ENCODE data around the gene POMT2.
"Not testable (repeated sequence)": the region's sequence is repeated elsewhere in the genome, so short reads cannot be mapped to it uniquely, and the experiment has no call there.

Gene POMT2

DNA sequence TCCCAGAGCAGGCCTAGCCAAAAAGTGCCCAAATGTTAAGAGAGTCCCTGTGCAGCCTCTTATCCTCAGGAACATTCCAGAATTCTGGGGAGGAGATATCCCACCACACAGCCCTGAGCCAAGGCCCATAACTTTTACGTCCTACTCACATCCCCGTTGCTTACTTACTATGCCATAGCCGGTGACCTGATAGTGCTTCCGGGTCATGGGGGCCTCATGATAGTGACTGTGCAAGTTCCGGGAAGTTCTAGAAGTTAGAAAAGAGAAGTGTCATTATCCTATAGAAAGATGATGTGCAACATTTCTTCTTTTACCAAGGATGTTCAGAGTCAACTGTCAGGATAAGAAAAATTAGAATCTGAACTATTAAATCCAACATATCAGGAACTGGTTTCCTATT, 34.1 kb downstream of the POMT2 start:
- Mint-ChIP-seq H3K27me3 (no peaks in the 10 kb centered on the region), H3K27ac (no peak overlapping the region), H3K4me1 (no peaks in the 10 kb centered on the region), H3K9me3 (no peaks in the 10 kb centered on the region), H3K4me3 (no peak overlapping the region)
- ATAC-seq (no peak), DNase-seq (no peak)

DNA sequence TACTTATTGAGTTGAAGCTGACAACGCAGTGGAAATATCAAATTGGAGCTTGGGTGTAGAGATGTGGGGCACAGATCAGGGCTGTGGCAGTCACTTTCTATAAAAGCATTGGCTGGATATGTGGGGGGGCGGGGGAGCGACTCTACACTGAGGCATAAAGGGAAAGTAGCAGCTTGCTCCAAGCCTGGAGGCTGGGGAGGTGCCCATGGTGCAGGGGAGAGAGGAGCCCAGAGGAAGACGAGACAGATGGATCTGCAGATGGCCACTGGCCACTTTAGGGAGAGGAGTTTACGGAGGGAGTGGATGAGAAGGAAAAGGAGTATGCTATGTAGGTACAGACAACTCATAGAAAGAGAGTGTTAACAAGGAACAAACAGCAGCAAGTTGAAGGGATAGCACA, 36.2 kb downstream of the POMT2 start:
- Mint-ChIP-seq H3K4me1 (no peaks in the 10 kb centered on the region), H3K4me3 (no peak overlapping the region), H3K27me3 (no peaks in the 10 kb centered on the region), H3K9me3 (no peaks in the 10 kb centered on the region), H3K27ac (no peak overlapping the region)
- ATAC-seq (no peak), DNase-seq (no peak)

DNA sequence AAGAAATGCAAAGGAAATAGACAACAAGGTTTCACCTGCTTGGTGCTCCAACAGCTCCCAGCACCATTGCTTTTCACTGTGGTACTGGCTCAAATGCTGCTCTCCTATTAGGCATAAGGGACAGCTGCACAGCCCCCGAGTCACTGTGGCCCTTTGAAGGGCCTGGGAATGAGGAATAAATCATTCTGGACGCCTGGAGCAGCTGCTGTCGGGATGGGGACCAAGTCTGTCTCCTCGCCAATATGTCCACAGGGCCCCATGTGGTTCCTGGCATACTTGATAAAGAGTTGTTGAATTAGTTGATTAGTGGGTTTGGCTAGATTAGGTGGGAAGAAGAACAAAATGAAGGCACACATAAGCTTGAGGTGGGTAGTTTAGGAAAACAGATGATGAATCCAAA, 36.6 kb downstream of the POMT2 start:
- Mint-ChIP-seq H3K27ac (no peak overlapping the region), H3K4me3 (no peak overlapping the region), H3K27me3 (no peaks in the 10 kb centered on the region), H3K9me3 (no peaks in the 10 kb centered on the region), H3K4me1 (no peaks in the 10 kb centered on the region)
- ATAC-seq (no peak), DNase-seq (no peak)

DNA sequence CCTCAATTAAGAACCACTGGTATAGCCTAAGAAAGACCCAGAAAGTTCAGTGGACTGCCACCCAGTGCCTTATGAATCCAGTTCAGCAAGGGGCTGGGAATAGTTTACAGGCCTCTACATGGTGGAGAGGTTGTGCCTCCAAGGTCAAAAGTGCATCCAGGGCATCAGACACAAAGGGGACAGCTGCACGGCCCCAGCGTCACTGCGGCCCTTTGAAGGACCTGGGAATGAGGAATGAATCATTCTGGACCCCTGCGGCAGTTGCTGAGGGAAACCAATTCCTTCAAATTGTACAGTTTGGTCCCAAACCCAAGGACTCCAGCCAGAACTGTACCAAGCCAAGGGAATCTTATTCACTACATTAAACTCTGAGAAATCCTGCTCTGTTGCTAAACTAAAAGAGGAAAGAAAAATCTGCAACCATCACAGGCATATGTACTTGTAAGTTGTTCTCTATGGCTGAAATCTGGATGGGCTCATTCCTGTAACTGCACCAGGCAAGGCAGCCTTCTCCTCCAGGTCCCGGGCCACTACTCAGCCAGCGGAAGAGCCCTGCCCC, 38.8 kb downstream of the POMT2 start:
- DNase-seq (no peak), ATAC-seq (no peak)
- no peaks in the 10 kb centered on the region for H3K4me1 Mint-ChIP-seq
- H3K27ac Mint-ChIP-seq = no peak overlapping the region
- no peak overlapping the region for H3K4me3 Mint-ChIP-seq
- H3K9me3 Mint-ChIP-seq = no peaks in the 10 kb centered on the region
- no peaks in the 10 kb centered on the region for H3K27me3 Mint-ChIP-seq

DNA sequence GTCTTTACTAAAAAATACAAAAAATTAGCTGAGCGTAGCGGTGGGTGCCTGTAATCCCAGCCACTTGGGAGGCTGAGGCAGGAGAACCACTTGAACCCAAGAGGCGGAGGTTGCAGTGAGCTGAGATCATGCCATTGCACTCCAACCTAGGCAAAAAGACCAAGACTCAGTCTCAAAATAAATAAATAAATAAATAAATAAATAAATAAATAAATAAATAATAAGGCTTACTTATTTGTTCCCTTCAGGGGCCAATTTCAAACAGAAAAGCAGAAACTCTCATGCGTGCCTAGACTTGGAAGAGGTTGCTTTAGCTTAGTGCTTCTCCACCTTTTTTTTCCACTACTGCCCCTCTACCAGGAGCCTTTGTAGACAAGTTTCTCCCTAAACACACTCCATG, 39.8 kb downstream of the POMT2 start:
- ATAC-seq, H3K9me3 Mint-ChIP-seq: not testable (repeated sequence)

DNA sequence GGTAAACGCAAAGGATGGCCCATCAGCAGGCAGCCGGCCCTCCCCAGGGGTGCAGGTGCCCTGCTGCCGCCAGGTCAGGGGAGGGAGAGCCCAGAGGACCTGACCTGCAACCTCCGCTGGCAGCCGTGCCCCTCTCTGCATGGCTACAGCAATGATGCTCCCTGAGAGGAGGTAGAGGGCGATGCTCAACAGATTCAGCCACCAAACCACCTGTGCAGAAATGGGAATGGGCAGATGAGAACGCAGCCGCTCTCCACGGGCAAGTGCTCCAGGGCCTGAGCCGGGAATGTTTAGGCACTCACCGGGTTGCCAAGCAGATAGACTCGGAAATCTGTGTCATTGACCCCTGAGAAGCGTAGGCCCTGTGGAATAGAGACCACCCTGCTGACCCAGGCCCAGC, 41.0 kb downstream of the POMT2 start:
- Mint-ChIP-seq H3K4me3 (no peak overlapping the region), H3K4me1 (no peaks in the 10 kb centered on the region), H3K9me3 (no peaks in the 10 kb centered on the region), H3K27ac (no peak overlapping the region), H3K27me3 (no peaks in the 10 kb centered on the region)
- ATAC-seq (no peak), DNase-seq (no peak)

More for the DNA sequence above, 39.8 kb downstream of the POMT2 start:
- H3K4me3 Mint-ChIP-seq, DNase-seq, H3K27ac Mint-ChIP-seq, H3K27me3 Mint-ChIP-seq, H3K4me1 Mint-ChIP-seq: not testable (repeated sequence)

DNA sequence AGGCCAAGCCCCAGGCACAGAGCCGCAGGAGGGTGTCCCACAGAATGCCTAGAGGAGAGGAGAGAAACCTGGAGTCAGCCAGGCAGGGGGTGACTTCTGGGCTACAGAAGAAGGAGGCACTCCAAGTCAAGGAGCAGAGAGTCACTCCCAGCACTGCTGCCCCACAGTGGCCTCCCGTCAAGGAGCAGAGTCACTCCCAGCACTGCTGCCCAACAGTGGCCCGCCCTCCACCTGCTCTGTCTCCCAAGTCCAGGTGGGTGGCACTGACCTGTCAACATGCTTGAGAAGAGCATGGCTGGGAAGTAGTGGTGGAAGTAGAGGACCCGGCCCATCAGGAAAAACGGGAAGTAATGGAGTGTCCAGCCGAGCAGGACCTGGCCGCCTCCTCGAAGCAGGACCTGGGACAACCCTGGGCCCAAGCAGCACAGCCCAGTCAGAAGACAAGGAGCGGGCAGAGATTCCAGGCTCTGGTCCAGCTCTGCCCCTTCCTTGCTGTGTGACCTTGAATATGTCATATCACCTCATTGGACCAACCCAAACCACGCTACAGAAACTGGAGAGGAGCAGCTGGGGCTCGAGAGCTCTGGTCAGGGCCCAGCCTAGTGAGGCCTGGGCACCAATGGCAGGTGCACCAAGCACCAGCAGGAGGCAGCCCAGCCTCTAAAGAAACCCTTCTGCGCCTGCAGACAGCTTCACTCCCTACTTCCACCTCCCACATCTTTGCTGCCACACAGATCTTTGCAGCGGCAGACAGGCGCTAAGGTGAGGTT, 42.0 kb downstream of the POMT2 start:
- peaks cover 1% of the 10 kb centered on the region for H3K27me3 Mint-ChIP-seq
- H3K4me1 Mint-ChIP-seq = no peaks in the 10 kb centered on the region
- ATAC-seq (no peak), DNase-seq (no peak)
- no peaks in the 10 kb centered on the region for H3K9me3 Mint-ChIP-seq
- no peak overlapping the region for H3K4me3 Mint-ChIP-seq
- no peak overlapping the region for H3K27ac Mint-ChIP-seq

DNA sequence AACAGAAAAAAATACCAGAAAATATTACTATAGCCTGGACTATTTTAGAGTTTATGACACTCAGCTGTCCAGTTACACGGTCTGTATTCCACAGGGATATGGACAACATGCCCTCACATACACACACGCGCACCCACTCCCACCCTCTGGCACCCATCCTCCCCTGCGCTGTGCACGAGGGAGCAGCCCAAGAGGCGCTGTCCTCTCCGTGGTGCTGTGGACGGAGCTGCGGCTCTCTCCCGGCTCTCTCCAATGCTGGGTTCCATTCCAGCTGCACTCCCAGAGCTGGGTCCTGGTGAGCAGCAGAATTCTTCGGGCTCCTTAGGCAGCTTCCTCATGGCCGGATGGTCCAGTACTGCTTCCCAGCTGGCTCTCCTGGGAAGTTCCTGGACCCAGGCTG, 43.7 kb downstream of the POMT2 start:
- DNase-seq = no peak
- no peak overlapping the region for H3K4me3 Mint-ChIP-seq
- H3K27ac Mint-ChIP-seq = no peak overlapping the region
- no peaks in the 10 kb centered on the region for H3K4me1 Mint-ChIP-seq
- H3K27me3 Mint-ChIP-seq = peaks cover 18% of the 10 kb centered on the region
- no peaks in the 10 kb centered on the region for H3K9me3 Mint-ChIP-seq
- no peak for ATAC-seq

DNA sequence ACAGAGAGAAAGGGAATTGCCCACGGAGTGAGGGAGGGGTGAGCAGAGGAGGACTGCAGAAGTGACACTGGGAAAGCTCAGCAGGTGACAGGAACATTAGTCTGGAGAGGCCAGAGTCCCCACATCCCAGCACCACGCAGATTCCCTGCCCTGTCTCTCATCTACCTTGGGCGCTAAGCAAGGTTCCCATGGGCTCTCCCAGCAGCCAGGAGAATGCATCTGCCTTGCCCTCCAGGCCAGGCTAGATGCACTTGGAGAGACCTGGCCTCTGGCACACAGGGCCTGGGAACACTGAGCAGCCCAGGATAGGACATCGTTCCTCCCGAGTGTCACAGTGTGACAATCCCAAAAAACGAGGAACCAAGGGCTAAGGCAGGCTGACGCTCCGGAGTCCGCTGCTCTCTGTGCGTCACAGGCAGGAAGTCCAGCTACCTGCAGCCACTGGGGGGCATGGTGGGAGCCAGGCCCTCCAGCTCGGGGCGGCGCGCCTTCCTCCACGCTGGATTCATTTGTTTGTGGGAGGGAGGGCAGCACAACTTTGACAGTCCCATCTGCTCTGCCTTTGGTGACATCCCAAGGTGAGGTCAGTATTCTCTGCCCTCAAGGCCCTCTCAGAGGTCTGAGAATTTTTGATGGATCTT, 44.3 kb downstream of the POMT2 start:
- Mint-ChIP-seq H3K4me3 (no peak overlapping the region), H3K27me3 (peaks cover 23% of the 10 kb centered on the region), H3K4me1 (peaks cover under 1% of the 10 kb centered on the region), H3K9me3 (no peaks in the 10 kb centered on the region), H3K27ac (no peak overlapping the region)
- DNase-seq = no peak
- ATAC-seq = no peak

DNA sequence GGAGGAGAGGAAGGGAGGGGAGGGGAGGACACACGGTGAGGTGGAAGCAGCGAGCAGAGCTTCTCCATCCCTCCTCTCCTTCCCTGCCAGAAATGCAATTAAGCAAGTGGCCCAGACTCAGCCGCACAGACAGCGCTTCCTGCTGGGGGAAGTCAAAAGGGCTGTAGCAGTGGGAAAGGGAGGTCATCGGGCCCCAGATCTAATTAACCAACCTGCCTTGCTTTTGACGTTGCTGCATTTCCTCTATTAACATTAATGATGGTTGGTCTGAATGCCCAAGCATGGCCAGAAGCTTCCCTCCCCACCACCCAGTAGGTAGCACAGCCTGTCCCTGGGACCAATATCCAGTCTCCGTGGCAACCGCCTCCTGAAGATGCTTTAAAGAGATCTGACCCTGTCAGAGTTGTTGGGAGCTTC, 45.1 kb downstream of the POMT2 start:
- DNase-seq (no peak), ATAC-seq (no peak)
- peaks cover 4% of the 10 kb centered on the region for H3K4me1 Mint-ChIP-seq
- no peaks in the 10 kb centered on the region for H3K9me3 Mint-ChIP-seq
- H3K27me3 Mint-ChIP-seq = peaks cover 31% of the 10 kb centered on the region
- H3K27ac Mint-ChIP-seq = peak overlapping the region in 1 of 2 donors; percentile 72
- no peak overlapping the region for H3K4me3 Mint-ChIP-seq

DNA sequence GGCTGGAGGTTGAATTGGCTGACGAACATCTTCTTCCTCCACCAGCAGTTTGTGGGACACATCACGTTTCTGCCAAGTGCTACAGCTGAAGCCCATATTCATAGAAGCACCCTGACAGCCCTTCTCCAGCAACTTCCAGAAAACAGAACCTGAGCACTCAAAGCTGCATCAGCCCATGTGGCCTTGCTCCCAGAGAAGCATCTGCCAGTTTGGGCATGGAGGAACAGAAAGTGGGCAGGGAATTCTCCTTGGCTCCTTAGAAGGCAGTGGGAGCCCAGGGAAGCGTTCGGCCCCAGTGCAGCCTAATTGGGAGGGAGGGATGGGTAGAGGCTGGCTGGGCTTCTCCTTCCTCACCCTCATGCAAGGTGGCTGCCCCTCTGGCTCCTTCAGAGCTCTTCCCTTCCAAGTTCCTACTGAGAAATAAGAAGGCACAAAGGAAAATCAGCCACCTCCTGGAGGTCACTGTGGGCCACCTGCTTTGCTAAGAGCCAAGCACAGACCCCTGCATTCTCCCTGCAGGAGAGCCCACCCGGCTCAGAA, 45.6 kb downstream of the POMT2 start:
- no peak overlapping the region for H3K27ac Mint-ChIP-seq
- H3K4me3 Mint-ChIP-seq = no peak overlapping the region
- no peak for DNase-seq
- no peaks in the 10 kb centered on the region for H3K9me3 Mint-ChIP-seq
- peaks cover 36% of the 10 kb centered on the region for H3K27me3 Mint-ChIP-seq
- peaks cover 7% of the 10 kb centered on the region for H3K4me1 Mint-ChIP-seq
- ATAC-seq = no peak

DNA sequence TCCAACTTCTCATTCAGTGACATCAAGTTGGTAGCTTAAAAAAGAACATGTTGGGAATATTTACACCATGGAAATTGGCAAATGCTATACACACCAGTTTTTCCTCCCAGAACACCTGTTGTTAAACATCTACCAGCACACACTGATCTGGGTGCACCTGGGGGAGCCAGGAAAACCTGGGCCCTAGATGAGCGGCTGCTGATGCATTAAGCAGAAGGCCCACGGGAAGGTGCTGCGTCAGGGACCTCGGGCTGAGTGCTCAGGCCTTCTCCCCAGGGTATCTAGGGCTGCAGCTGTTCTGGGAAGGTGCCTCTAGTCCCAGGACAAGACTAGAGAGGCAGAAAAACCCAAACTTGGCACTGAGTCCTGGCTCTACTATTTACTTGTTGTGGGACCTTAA, 46.9 kb downstream of the POMT2 start:
- Mint-ChIP-seq H3K4me3 (no peak overlapping the region), H3K4me1 (peaks cover 12% of the 10 kb centered on the region), H3K27ac (peak overlapping the region in 1 of 2 donors; percentile 34), H3K27me3 (peaks cover 50% of the 10 kb centered on the region), H3K9me3 (no peaks in the 10 kb centered on the region)
- no peak for DNase-seq
- ATAC-seq = no peak

DNA sequence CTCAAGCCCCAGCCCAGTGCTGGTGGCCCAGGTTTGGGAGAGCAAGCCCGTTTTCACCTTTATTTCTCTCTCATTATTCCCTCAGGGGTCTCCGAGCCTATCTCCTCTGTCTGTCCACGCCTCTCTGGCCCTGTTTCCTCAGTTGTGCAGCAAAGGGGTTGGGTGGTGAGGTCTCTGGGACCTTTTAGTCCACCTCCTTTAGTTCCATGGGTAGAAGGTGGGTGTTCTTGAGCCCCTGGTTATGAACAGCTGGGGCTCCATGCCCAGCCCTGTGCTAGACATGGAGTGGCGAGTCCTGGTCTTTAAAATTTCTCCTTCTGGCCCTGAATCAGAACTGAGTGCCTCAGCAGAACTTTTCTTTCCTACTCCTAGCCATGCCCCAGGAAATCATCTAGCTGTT, 48.4 kb downstream of the POMT2 start:
- H3K9me3 Mint-ChIP-seq = peaks cover 4 to 7% of the 10 kb centered on the region in 2 donors
- DNase-seq = no peak
- no peak overlapping the region for H3K27ac Mint-ChIP-seq

DNA sequence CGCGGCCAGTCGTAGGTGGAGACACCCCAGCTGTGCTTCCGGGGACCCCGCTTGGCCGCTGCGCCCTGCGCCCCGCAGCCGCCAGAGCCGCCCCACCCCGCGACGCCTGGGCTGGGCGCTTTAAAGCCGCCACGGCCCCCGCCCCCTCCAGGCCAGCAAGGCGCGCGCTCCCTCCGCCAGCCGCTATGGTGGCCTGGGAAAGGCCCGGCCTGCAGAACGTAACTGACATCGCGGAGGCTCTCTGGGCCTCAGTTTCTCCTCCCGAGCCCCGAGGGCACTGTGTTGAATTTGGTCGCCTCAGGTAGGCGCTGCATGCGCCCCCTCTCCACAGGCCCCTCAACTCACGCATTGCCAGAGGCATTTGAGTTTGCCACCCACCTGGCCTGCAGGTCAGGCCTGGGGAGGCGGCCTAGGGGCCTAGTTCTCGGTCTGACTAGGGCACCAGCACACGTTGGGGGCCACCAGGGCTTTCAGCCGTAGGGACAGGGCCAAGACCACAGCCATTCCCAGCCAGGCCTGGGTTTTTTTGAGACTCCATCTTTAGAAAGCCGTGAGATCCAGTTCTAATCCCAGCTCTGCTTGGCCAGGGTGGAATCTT, 49.5 kb downstream of the POMT2 start, which contains the start of gene NGB:
NGB (minus strand) TSS at position 94 of the 598 bp plus-strand sequence. CDS start 269 bp downstream, outside the sequence.
- Mint-ChIP-seq H3K9me3 (peaks cover 4 to 7% of the 10 kb centered on the region in 2 donors), H3K4me3 (peak within 1 kb of the TSS in 1 of 2 donors; percentile 31), H3K27me3 (peaks cover 63% of the 10 kb centered on the region), H3K27ac (peak within 1 kb of the TSS in 1 of 2 donors; percentile 27), H3K4me1 (peaks cover 12% of the 10 kb centered on the region)
- ATAC-seq (no peak), DNase-seq (no peak)

More for the DNA sequence above, 48.4 kb downstream of the POMT2 start:
- Mint-ChIP-seq H3K4me3 (no peak overlapping the region), H3K4me1 (peaks cover 12% of the 10 kb centered on the region), H3K27me3 (peaks cover 63% of the 10 kb centered on the region)
- ATAC-seq = no peak

DNA sequence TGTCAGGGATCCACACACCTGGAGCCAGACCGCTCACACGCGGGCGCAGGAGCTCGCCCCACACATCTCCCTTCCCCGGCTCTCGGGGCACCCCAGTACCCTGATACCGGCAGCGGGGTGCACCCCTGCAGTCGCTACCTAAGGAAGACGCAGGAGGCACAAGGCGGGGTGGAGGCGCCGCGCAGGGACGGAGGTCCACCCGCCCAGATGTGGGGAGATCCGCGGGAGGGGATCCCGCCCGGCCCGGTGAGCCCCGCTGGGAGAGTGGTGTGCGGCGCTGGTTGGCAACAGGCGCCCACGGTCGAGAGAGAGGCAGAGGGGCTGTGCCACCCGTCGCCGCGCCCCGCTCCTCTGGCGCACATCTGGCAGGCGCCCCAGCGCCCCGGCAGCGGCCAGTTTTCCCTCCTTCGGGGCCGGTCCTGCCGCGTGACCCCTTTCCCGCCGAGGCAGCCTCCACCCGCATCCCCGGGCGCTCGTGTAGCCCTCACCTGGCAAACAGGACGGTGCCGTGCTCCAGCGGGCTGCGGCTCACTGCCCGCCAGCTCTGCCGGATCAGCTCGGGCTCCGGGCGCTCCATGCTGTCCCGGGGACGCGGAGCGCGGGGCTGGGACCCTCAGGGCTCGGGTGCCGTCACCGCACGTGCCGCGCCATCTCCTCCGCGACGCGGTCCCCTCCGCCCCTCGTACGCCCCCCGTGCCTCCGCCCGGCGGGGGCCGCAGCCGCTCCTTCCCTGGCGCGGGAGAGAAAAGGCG, 50.1 kb downstream of the POMT2 start:
- H3K9me3 Mint-ChIP-seq = peaks cover 4 to 7% of the 10 kb centered on the region in 2 donors
- peaks cover 12% of the 10 kb centered on the region for H3K4me1 Mint-ChIP-seq
- H3K27me3 Mint-ChIP-seq = peaks cover 65% of the 10 kb centered on the region
- ATAC-seq = no peak
- H3K27ac Mint-ChIP-seq = peak overlapping the region in 1 of 2 donors; percentile 27
- H3K4me3 Mint-ChIP-seq = no peak overlapping the region
- no peak for DNase-seq

All from stimulated activated naive CD8-positive, alpha-beta T cell treated with anti-CD3 and anti-CD28 coated beads, Interleukin-15, amount 100 ng/mL, for 72 hours (primary cell).